HEK293 (cell line): Measurements from ENCODE around the gene PFAS.

ENCODE experiments used
- AEBP2 ChIP-seq: fragments of 450-650 bp; formaldehyde crosslinking; IDR thresholded peaks from 2 replicates; pipeline ENCODE4 v1.5.1; 2016; ENCODE audit warnings: missing biosample characterization, missing genetic modification characterization, borderline replicate concordance
- ATF2 ChIP-seq: fragments of 450-650 bp; formaldehyde crosslinking; IDR thresholded peaks from 2 replicates; pipeline ENCODE4 v1.5.1; 2016; ENCODE audit warnings: missing biosample characterization, missing genetic modification characterization, low read depth
- HOXD13 ChIP-seq: sonication (generic); formaldehyde crosslinking; IDR thresholded peaks from 2 replicates; pipeline ENCODE4 v1.8.0; 2022; ENCODE audit warnings: missing genetic modification reagents, borderline replicate concordance
- KLF16 ChIP-seq: fragments of 450-650 bp; formaldehyde crosslinking; IDR thresholded peaks from 2 replicates; pipeline ENCODE4 v1.5.1; 2017; ENCODE audit warnings: missing biosample characterization, missing genetic modification characterization
- WT1 ChIP-seq: fragments of 450-650 bp; formaldehyde crosslinking; IDR thresholded peaks from 2 replicates; pipeline ENCODE4 v1.5.1; 2016; ENCODE audit warnings: missing biosample characterization, missing genetic modification characterization
- ZBTB10 ChIP-seq: fragments of 450-650 bp; formaldehyde crosslinking; IDR thresholded peaks from 2 replicates; pipeline ENCODE4 v1.5.1; 2016; ENCODE audit warnings: missing biosample characterization, missing genetic modification characterization
- ZBTB48 ChIP-seq: fragments of 450-650 bp; formaldehyde crosslinking; IDR thresholded peaks from 2 replicates; pipeline ENCODE4 v1.5.1; 2016; ENCODE audit warnings: missing biosample characterization, missing genetic modification characterization
- ZFHX2 ChIP-seq: fragments of 450-650 bp; formaldehyde crosslinking; conservative IDR thresholded peaks from 2 replicates; pipeline ENCODE4 v1.5.1; 2016; ENCODE audit warnings: missing biosample characterization, missing genetic modification characterization
- ZFP37 ChIP-seq: fragments of 450-650 bp; formaldehyde crosslinking; IDR thresholded peaks from 2 replicates; pipeline ENCODE4 v1.5.1; 2016; ENCODE audit warnings: missing biosample characterization, missing genetic modification characterization
- ZNF146 ChIP-seq: fragments of 450-650 bp; formaldehyde crosslinking; IDR thresholded peaks from 2 replicates; pipeline ENCODE4 v1.5.1; 2016; ENCODE audit warnings: missing biosample characterization, missing genetic modification characterization
- ZNF157 ChIP-seq: fragments of 450-650 bp; formaldehyde crosslinking; IDR thresholded peaks from 2 replicates; pipeline ENCODE4 v1.5.1; 2016; ENCODE audit warnings: missing biosample characterization, missing genetic modification characterization
- ZNF2 ChIP-seq: fragments of 450-650 bp; formaldehyde crosslinking; IDR thresholded peaks from 2 replicates; pipeline ENCODE4 v1.5.1; 2016; ENCODE audit warnings: missing biosample characterization, missing genetic modification characterization
- ZNF280D ChIP-seq: fragments of 450-650 bp; formaldehyde crosslinking; IDR thresholded peaks from 2 replicates; pipeline ENCODE4 v1.5.1; 2016; ENCODE audit warnings: missing biosample characterization, missing genetic modification characterization
- ZNF341 ChIP-seq: fragments of 450-650 bp; formaldehyde crosslinking; IDR thresholded peaks from 2 replicates; pipeline ENCODE4; 2016; ENCODE audit warnings: low read depth, missing biosample characterization, missing genetic modification characterization
- ZNF398 ChIP-seq: fragments of 450-650 bp; formaldehyde crosslinking; IDR thresholded peaks from 2 replicates; pipeline ENCODE4 v1.5.1; 2017; ENCODE audit warnings: missing biosample characterization, missing genetic modification characterization
- ZNF416 ChIP-seq: fragments of 450-650 bp; formaldehyde crosslinking; IDR thresholded peaks from 2 replicates; pipeline ENCODE4 v1.5.1; 2016; ENCODE audit warnings: missing biosample characterization, missing genetic modification characterization
- ZNF433 ChIP-seq: fragments of 450-650 bp; formaldehyde crosslinking; IDR thresholded peaks from 2 replicates; pipeline ENCODE4 v1.5.1; 2016; ENCODE audit warnings: missing biosample characterization, missing genetic modification characterization, low read depth
- ZNF48 ChIP-seq: fragments of 450-650 bp; formaldehyde crosslinking; IDR thresholded peaks from 2 replicates; pipeline ENCODE4 v1.5.1; 2016; ENCODE audit warnings: missing biosample characterization, missing genetic modification characterization
- ZNF529 ChIP-seq: fragments of 450-650 bp; formaldehyde crosslinking; IDR thresholded peaks from 2 replicates; pipeline ENCODE4 v1.5.1; 2017; ENCODE audit warnings: missing genetic modification characterization, missing biosample characterization; ENCODE audit not compliant: insufficient replicate concordance
- ZNF548 ChIP-seq: fragments of 450-650 bp; formaldehyde crosslinking; IDR thresholded peaks from 2 replicates; pipeline ENCODE4 v1.5.1; 2016; ENCODE audit warnings: missing biosample characterization, missing genetic modification characterization
- ZNF610 ChIP-seq: fragments of 450-650 bp; formaldehyde crosslinking; IDR thresholded peaks from 2 replicates; pipeline ENCODE4 v1.5.1; 2016; ENCODE audit warnings: missing biosample characterization, missing genetic modification characterization, borderline replicate concordance
- ZNF621 ChIP-seq: fragments of 450-650 bp; formaldehyde crosslinking; IDR thresholded peaks from 2 replicates; pipeline ENCODE4 v1.5.1; 2017; ENCODE audit warnings: missing biosample characterization, missing genetic modification characterization
- ZNF623 ChIP-seq: fragments of 450-650 bp; formaldehyde crosslinking; IDR thresholded peaks from 2 replicates; pipeline ENCODE4 v1.5.1; 2016; ENCODE audit warnings: missing biosample characterization, missing genetic modification characterization
- ZNF658 ChIP-seq: fragments of 450-650 bp; formaldehyde crosslinking; IDR thresholded peaks from 2 replicates; pipeline ENCODE4; 2016; ENCODE audit warnings: missing biosample characterization, missing genetic modification characterization
- ZNF692 ChIP-seq: fragments of 450-650 bp; formaldehyde crosslinking; IDR thresholded peaks from 2 replicates; pipeline ENCODE4 v1.5.1; 2016; ENCODE audit warnings: missing biosample characterization, missing genetic modification characterization
- ZNF76 ChIP-seq: fragments of 450-650 bp; formaldehyde crosslinking; IDR thresholded peaks from 2 replicates; pipeline ENCODE4; 2016; ENCODE audit warnings: low read depth, missing biosample characterization, missing genetic modification characterization, borderline replicate concordance
- ZNF776 ChIP-seq: fragments of 450-650 bp; formaldehyde crosslinking; IDR thresholded peaks from 2 replicates; pipeline ENCODE4 v1.5.0; 2017; ENCODE audit warnings: missing biosample characterization, missing genetic modification characterization, borderline replicate concordance

Gene PFAS

GRCh38 chr17:8294814-8295316 lies 45.8 kb downstream of the PFAS start (continued):
- no peak for TF ChIP-seq ZNF416
- no peak for TF ChIP-seq HOXD13 (CRISPR knock-in tag)
- peak; percentile 30; the same call in 1 of the 2 replicates for TF ChIP-seq ZNF610
- no peak for TF ChIP-seq KLF16 (tag by site-specific recombination)
- TF ChIP-seq ZNF76 (tag by site-specific recombination): 0 out of 2 replicates have a peak, but pooled peaks have one; percentile 37
- no peak for TF ChIP-seq ZNF623 (tag by site-specific recombination)
- TF ChIP-seq ZFHX2 (tag by site-specific recombination): no peak
- TF ChIP-seq AEBP2 (tag by site-specific recombination): 0 out of 2 replicates have a peak, but pooled peaks have one; percentile 13
- no peak for TF ChIP-seq ZNF280D
- peak; percentile 56 for TF ChIP-seq ZNF146 (tag by site-specific recombination)
- no peak for TF ChIP-seq ZNF341 (tag by site-specific recombination)
- TF ChIP-seq ZNF2 (tag by site-specific recombination): 0 out of 2 replicates have a peak, but pooled peaks have one; percentile 16
- no peak for TF ChIP-seq ATF2
- no peak for TF ChIP-seq ZNF157
- 0 out of 2 replicates have a peak, but pooled peaks have one; percentile 24 for TF ChIP-seq ZBTB10 (tag by site-specific recombination)
- TF ChIP-seq ZNF658 (tag by site-specific recombination): no peak
- TF ChIP-seq ZBTB48 (tag by site-specific recombination): peak; percentile 22; the same call in 1 of the 2 replicates
- TF ChIP-seq WT1 (tag by site-specific recombination): 0 out of 2 replicates have a peak, but pooled peaks have one; percentile 53
- no peak for TF ChIP-seq ZFP37 (tag by site-specific recombination)
- no peak for TF ChIP-seq ZNF776 (tag by site-specific recombination)
- no peak for TF ChIP-seq ZNF548 (tag by site-specific recombination)
- no peak for TF ChIP-seq ZNF433
- TF ChIP-seq ZNF621 (tag by site-specific recombination): no peak
- no peak for TF ChIP-seq ZNF398 (tag by site-specific recombination)
- no peak for TF ChIP-seq ZNF48 (tag by site-specific recombination)
- no peak for TF ChIP-seq ZNF692
- TF ChIP-seq ZNF529: no peak
